Aortic smooth muscle cell (primary cell): ENCODE measurements around the gene SCP2D1. TPM values are rescaled to one million over a fixed set of nuclear protein-coding genes. Genes with fewer than 3 reads are reported as not detected.

Experiments
- total RNA-seq: library from RNA; depleted of rRNA; stranded (reverse); fragments of >200 nt; gene quantifications from 2 replicates; pipeline ENCODE4 v1.2.3, GENCODE V29; 2014

Gene SCP2D1
- not detected in 2 replicates for total RNA-seq

GRCh38 chr20:18813483-18813882 lies at the start of gene SCP2D1:
SCP2D1 (plus strand) TSS chr20:18813783; CDS start chr20:18813816, 33 bp downstream.

Other genes starting within 250 kb of the SCP2D1 start
- 62.5 and 73.5 TPM in 2 replicates for gene SMIM26, start 246.4 kb upstream of the SCP2D1 start, total RNA-seq
- gene DTD1, start 225.7 kb upstream of the SCP2D1 start, total RNA-seq = 106 and 113 TPM in 2 replicates